ENCODE measurements around the gene SLFN12L. TPM values are rescaled to one million over a fixed set of nuclear protein-coding genes. Genes with fewer than 3 reads are reported as not detected.

Gene SLFN12L
- total and polyA plus RNA-seq, 10 of the 15 experiments (the other 5 are each of a cell fraction or from before 2014, with no cell fraction given) = 1.0 to 21.3 (median 9.4) TPM

- H3K79me2 ChIP-seq (ENCODE audit: control insufficient read depth, insufficient read depth, low read length) = no peaks in the 10 kb centered on the region
- FAIRE-seq = peak; percentile 27
These were observed 23.2 kb upstream of the SLFN12L start, which contains the start of gene SLFN14 for GRCh38 chr17:35560703-35561102. Gene SLFN14 (minus strand): TSS chr17:35560819. CDS start chr17:35558062, 2,757 bp downstream.

More at GRCh38 chr17:35560703-35561102, 23.2 kb upstream of the SLFN12L start, which contains the start of gene SLFN14:
- DNase-seq (ENCODE audit: low read depth, low spot score) (no peak), ATAC-seq (no peak)
- peak within 1 kb of the TSS; percentile 28; the same call in 1 of the 2 replicates for H2AFZ ChIP-seq (ENCODE audit: control insufficient read depth, low read depth, low read length)
- in situ Hi-C loops (cut with MboI) = no loop called here
- no peak for TF ChIP-seq MYC (IDR thresholded peaks at IDR 0.05; ENCODE audit: insufficient read depth, insufficient read length, insufficient replicate concordance, low read length, severe bottlenecking)
- no peak for TF ChIP-seq SIN3A (IDR thresholded peaks at IDR 0.05; ENCODE audit: low read depth, low read length)
- no peak for TF ChIP-seq NFXL1 (IDR thresholded peaks at IDR 0.05; ENCODE audit: borderline replicate concordance)
- TF ChIP-seq NKRF (conservative IDR thresholded peaks at IDR 0.05) = no peak
- no peak for TF ChIP-seq SIX5 (IDR thresholded peaks at IDR 0.05; ENCODE audit: low read depth, low read length, severe bottlenecking)
- TF ChIP-seq NBN (IDR thresholded peaks at IDR 0.05) = no peak
- no peak for TF ChIP-seq BRCA1 (IDR thresholded peaks at IDR 0.05; ENCODE audit: low read depth, low read length)
- TF ChIP-seq CREB1 (IDR thresholded peaks at IDR 0.05; ENCODE audit: low read depth) = no peak
- no peak for TF ChIP-seq FOXM1 (IDR thresholded peaks at IDR 0.05; ENCODE audit: low read depth, low read length)
- no peak for TF ChIP-seq SREBF1 (IDR thresholded peaks at IDR 0.05; ENCODE audit: low read length)
- no peak for TF ChIP-seq SMC3 (IDR thresholded peaks at IDR 0.05; ENCODE audit: borderline replicate concordance, low read length)
- no peak for TF ChIP-seq BHLHE40 (IDR thresholded peaks at IDR 0.05; ENCODE audit: borderline replicate concordance in 1 of 2, low read depth in 2 of 2, low read length in 1 of 2)
- no peak for TF ChIP-seq KAT2A (conservative IDR thresholded peaks at IDR 0.05; ENCODE audit: control insufficient read depth, low read depth, low read length)
- TF ChIP-seq PAX5 (IDR thresholded peaks at IDR 0.05; ENCODE audit: borderline replicate concordance, low read depth, low read length) = no peak
- TF ChIP-seq JUNB (IDR thresholded peaks at IDR 0.05) = no peak
- TF ChIP-seq TCF7 (IDR thresholded peaks at IDR 0.05; ENCODE audit: borderline replicate concordance) = no peak
- TF ChIP-seq ZBTB40 (IDR thresholded peaks at IDR 0.05; ENCODE audit: borderline replicate concordance) = no peak
- no peak within 1 kb of the TSS for H3K4me2 ChIP-seq (ENCODE audit: control insufficient read depth, insufficient read depth)
- WGBS (ENCODE audit: insufficient coverage, insufficient replicate concordance, low lambda C conversion rate, missing lambda C conversion rate) = 33% methylated on average over 3 of the region's 3 CpGs
- H3K9ac ChIP-seq (ENCODE audit: control insufficient read depth, insufficient read depth, low read length) = no peak within 1 kb of the TSS
- no peaks in the 10 kb centered on the region for H4K20me1 ChIP-seq (ENCODE audit: control insufficient read depth, insufficient read depth)
- ChIA-PET RAD21 (ENCODE audit: unreplicated experiment) (no interaction called here), CTCF (interaction anchor here (0.6 to 1.3 kb wide), 2 partner anchors 10 to 21 kb away, joined by 3 read pairs; no protein-coding TSS in a partner anchor), SMC1A (ENCODE audit: uncharacterized antibody, unreplicated experiment) (no interaction called here), POLR2A (interaction anchor here (0.6 kb wide), 1 partner anchor 47 kb away, joined by 4 read pairs; no protein-coding TSS in a partner anchor)
- BruUV-seq (replicated peaks) = no TSS peak
- H3K9me3 ChIP-seq (replicated peaks; ENCODE audit: control insufficient read depth, insufficient read depth, low read length) = no peaks in the 10 kb centered on the region
- H3K27ac ChIP-seq (ENCODE audit: control insufficient read depth, insufficient read depth) = no peak within 1 kb of the TSS
- no peaks in the 10 kb centered on the region; a peak in 1 of 4 replicates for H3K27me3 ChIP-seq (replicated peaks in 1 of 2; ENCODE audit: control insufficient read depth in 2 of 2, insufficient read depth in 2 of 2, low read length in 1 of 2)
- intact Hi-C loops (cut with micrococcal nuclease; ENCODE audit: unreplicated experiment) = no loop called here
- H3K36me3 ChIP-seq (ENCODE audit: control insufficient read depth in 2 of 2, insufficient read depth in 2 of 2, low read length in 1 of 2) = no peaks in the 10 kb centered on the region
- H3K4me3 ChIP-seq = no peak within 1 kb of the TSS
- H3K4me1 ChIP-seq (ENCODE audit: control insufficient read depth, insufficient read depth, low read length) = no peaks in the 10 kb centered on the region

Data from GM12878 (cell line).